HepG2 (cell line): ENCODE data around the gene CALY. TPM values are rescaled to one million over a fixed set of nuclear protein-coding genes. Genes with fewer than 3 reads are reported as not detected.

Experiments
- GPN1 ChIP-seq: sonication (generic); formaldehyde crosslinking; IDR thresholded peaks from 2 replicates; pipeline ENCODE4 v1.5.1; 2020; ENCODE audit warnings: missing genetic modification reagents, borderline replicate concordance
- HCFC1 ChIP-seq: fragments of 150-350 bp; IDR thresholded peaks from 2 replicates; pipeline ENCODE4 v1.6.1; 2014; ENCODE audit warnings: low read depth, low read length
- HNRNPK ChIP-seq: fragments of 200-400 bp; formaldehyde crosslinking; IDR thresholded peaks from 2 replicates; pipeline ENCODE4 v1.6.1; 2018; ENCODE audit warnings: low read length, low read depth, moderate library complexity, mild to moderate bottlenecking; ENCODE audit not compliant: poor library complexity, severe bottlenecking
- SAP130 ChIP-seq: IDR thresholded peaks from 2 replicates; pipeline ENCODE4 v1.6.1; 2016; ENCODE audit warnings: low read depth
- SATB2 ChIP-seq: sonication (generic); formaldehyde crosslinking; IDR thresholded peaks from 2 replicates; pipeline ENCODE4 v1.5.0; 2020; ENCODE audit warnings: missing genetic modification reagents
- YY1 ChIP-seq: IDR thresholded peaks from 2 replicates; pipeline ENCODE4 v1.6.1; 2011; ENCODE audit warnings: low read length, low read depth, moderate library complexity, mild to moderate bottlenecking; ENCODE audit not compliant: insufficient read depth, insufficient replicate concordance
- ZBED4 ChIP-seq: sonication (generic); formaldehyde crosslinking; IDR thresholded peaks from 2 replicates; pipeline ENCODE4 v1.4.0; 2020; ENCODE audit warnings: missing genetic modification reagents, borderline replicate concordance
- ZNF3 ChIP-seq: IDR thresholded peaks from 2 replicates; pipeline ENCODE4 v1.7.0; 2017; ENCODE audit warnings: inconsistent platforms
- ZNF407 ChIP-seq: sonication (generic); formaldehyde crosslinking; IDR thresholded peaks from one replicate; pipeline ENCODE4 v1.5.1; 2020; ENCODE audit warnings: mild to moderate bottlenecking, missing genetic modification reagents; ENCODE audit errors: not compliant biosample characterization
- ZNF687 ChIP-seq: sonication (generic); formaldehyde crosslinking; IDR thresholded peaks from 2 replicates; pipeline ENCODE4 v1.5.1; 2020; ENCODE audit warnings: mild to moderate bottlenecking, missing genetic modification reagents, moderate library complexity
- ZNF724P ChIP-seq: sonication (generic); formaldehyde crosslinking; IDR thresholded peaks from 2 replicates; pipeline ENCODE4 v1.8.0; 2022; ENCODE audit warnings: missing genetic modification reagents, borderline replicate concordance
- ZNF775 ChIP-seq: sonication (generic); formaldehyde crosslinking; IDR thresholded peaks from 2 replicates; pipeline ENCODE4 v1.4.0; 2020; ENCODE audit warnings: missing genetic modification reagents, mild to moderate bottlenecking, moderate library complexity, borderline replicate concordance
- polyA plus RNA-seq, 8 experiments: library from polyadenylated mRNA; depleted of rRNA in 3 of 8; stranded (reverse) in 7 of 8; unstranded in 1 of 8; fragments of >200 nt; fragmentation: Illumina TruSeq in 4 of 8; extraction: Trizol in 4 of 8; gene quantifications; 2 replicates each; pipeline versions ENCODE4 v1.2.1 to v1.2.3, GENCODE V29; 2011 to 2016; ENCODE audit warnings: low read depth in 4 of 8, missing spikeins in 1 of 8, mixed read lengths in 1 of 8; ENCODE audit not compliant: insufficient read depth in 1 of 8
- total RNA-seq, 5 experiments: library from RNA; depleted of rRNA; stranded (reverse); fragments of >200 nt; fragmentation: Illumina TruSeq; extraction: Trizol; gene quantifications; 2 replicates each; pipeline ENCODE4 v1.2.3, GENCODE V29; 2016; ENCODE audit warnings: low read depth in 1 of 5

CALY gene
- total and polyA plus RNA-seq, 2 of the 13 experiments (the other 11 are each of a cell fraction or from before 2014, with no cell fraction given): 0.08 TPM; not detected in 1

- peak; percentile 69 for TF ChIP-seq HNRNPK
- peak; percentile 48; the same call in 1 of the 2 replicates for TF ChIP-seq SAP130 (CRISPR knock-in tag)
- TF ChIP-seq SATB2 (CRISPR knock-in tag): 0 out of 2 replicates have a peak, but pooled peaks have one; percentile 34
- no peak for TF ChIP-seq ZNF3 (CRISPR knock-in tag)
- TF ChIP-seq ZNF724P (CRISPR knock-in tag): 0 out of 2 replicates have a peak, but pooled peaks have one; percentile 26
- peak; percentile 64 for TF ChIP-seq ZNF407
- TF ChIP-seq GPN1: 0 out of 2 replicates have a peak, but pooled peaks have one; percentile 36
- TF ChIP-seq ZNF775 (CRISPR knock-in tag): no peak
- peak; percentile 69 for TF ChIP-seq YY1
- TF ChIP-seq ZNF687 (CRISPR knock-in tag): peak; percentile 69
- no peak for TF ChIP-seq ZBED4 (CRISPR knock-in tag)
- peak; percentile 37; the same call in 1 of the 2 replicates for TF ChIP-seq HCFC1
These were observed 28.1 kb downstream of the CALY start, which contains the start of the genes TUBGCP2 and ZNF511 (continued) for GRCh38 chr10:133308421-133309099.
